HG03460 (cell line): ENCODE data around the gene TMED1.

Experiments used
- ATAC-seq: cut with Tn5 transposase; IDR thresholded peaks from one replicate; pipeline ENCODE4 v1.9.1; 2021; ENCODE audit not compliant: unreplicated experiment

The TMED1 gene

DNA sequence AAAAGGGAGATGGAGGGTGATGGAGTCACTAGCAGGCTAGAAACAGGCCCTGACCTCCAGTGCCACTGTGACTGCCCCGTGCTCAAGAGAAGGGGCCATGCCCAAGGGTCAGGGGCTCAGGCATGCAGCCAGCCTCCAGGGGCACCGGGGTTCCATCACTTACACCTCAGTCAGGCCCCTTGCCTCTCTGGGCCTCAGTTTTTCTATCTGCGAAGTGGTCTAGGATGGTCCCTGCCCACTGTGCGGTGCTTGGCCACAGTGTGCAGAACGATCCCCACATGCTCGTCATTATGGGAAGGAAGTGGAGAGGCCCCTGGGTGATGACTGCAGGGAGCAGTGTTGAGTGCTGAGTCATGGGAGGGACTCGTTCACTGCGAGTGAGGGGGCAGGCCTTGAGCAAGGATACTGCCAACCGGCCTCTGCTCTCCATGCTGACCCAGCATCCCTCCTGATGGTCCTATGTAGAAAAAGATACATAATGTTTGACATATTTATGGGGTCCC, 23.1 kb downstream of the TMED1 start:
- no peak for ATAC-seq

DNA sequence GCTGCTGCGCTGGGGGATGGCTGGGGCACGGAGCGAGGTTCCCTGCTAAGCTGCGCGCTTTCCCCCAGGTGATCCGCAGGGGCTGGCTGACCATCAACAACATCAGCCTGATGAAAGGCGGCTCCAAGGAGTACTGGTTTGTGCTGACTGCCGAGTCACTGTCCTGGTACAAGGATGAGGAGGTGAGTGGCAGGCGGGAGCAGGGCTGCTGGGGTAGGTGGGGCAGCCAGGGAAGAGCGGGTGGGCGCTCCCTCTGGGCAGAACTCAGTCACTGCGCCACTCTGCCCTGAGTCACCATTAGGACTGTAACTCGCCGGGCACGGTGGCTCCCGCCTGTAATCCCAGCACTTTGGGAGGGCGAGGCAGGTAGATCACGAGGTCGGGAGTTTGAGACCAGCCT, 23.8 kb downstream of the TMED1 start:
- ATAC-seq: no peak

DNA sequence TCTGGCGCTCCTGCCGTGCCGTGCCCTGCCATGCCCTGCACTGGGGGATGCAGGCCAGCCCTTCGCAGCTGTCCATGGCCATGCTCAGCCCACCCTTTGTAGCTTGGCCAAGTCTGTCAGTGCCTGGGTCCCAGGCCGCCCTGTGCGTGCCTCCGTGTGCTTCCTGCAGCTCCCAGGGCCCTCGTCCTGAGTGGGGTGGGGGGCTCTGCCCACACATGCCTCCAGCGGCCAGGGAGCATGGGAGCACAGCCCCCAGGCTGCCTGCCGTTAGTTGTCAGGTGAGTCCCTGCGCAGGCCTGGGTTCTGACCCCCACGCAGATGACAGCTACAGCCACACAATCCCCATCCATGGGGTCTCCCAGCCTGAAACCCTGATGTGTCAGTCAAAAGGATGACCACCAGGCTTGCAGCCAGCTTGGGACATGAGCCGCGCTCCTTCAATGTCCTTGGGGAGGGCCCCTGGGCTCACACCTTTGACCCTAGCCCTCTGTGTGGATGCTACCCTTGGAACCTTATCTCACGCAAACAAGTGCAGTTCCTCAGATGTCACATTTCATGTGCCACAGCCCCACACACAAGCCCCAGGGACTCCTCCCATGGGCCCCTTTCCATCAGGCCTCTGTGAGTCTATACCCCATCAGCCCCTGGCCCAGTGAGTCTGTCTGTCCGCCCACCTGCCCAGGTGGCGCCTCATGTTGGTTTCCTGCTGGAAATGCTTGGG, 24.5 kb downstream of the TMED1 start:
- no peak for ATAC-seq

DNA sequence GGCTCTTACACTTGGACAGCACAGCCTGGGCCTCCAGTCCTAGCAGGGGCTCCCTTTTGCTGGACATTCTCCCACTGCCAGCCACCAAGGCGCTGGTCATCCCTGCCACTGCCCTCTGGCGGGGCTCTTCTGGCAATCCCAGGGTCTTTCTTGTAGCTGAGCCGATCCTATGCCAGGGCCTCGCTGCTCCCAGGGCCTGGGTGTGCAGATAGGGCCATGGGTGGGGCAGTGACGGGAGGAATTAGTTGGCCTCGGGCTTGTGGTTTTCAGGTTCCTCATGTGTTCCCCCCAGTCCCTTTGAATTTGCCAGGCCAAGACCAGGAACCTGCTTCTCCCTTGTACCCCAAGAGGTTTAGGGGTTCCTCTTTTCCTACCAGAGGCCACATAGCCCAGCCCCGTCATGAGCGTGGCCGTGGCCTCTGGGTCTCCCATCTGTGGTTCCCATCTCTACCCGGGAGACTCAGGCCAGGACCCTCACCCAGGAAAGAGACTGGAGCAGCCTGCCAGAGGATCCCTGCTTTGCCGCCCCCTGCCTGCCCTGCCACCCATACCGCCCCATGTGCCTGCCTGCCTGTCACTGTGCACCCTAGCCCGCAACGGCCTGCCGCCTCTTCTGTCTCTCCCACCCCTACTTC, 26.2 kb downstream of the TMED1 start:
- no peak for ATAC-seq

DNA sequence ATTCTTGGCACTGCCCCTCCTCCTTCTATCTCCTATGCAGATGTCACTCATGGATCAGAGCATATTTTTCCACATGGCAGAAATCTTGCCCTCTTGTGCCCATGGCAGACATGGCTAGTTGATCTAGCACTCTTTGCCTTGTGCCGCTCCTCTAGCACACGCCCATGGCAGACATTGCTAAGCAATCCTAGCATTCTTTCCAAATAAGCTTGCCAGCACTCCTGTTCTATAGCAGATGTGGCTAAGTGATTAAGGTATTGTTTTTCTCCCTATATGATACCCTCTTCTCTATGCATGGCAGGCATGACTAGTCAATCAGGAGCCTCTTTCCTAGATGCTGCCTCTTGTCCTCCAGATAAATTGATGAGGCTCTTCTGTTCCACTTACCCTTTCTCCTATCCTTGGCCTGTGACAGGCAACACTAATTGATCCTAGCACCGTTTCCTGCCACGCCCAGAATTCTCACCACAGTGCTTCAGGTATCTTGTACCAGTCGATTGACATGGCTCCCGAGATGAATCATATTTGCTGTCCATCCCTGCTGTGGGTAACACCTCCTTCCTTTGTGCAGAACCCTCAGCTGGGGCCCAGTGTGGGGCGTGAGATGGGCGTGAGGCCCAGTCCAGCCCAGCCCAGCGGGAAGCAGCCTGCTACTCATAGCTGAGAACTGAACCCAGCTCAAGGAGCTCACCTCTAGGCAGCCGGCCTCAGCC, 26.9 kb downstream of the TMED1 start:
- ATAC-seq: no peak

DNA sequence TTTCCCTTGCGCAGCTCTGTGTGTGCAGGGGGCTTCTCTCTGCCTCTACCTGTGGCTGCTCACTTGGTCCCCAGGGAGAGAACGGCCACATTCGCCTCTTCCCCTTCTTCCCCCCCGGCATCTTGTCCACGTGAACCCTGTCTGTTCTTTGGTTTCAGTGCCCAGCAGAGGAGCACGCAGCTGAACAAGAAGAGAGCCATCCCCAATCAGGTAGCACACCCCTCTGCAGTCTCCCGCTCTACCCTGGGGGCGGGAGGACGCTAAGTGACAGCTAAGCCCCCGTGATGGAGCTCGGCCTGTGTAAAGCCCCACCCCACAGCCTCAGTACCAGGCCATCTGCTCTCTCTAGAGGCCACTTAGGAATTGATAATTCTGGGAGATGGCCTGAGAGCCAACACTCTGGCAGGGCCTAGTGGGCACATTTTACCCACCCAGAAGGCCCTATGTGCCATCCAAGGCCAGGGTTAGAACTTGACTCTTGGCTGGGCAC, 30.2 kb downstream of the TMED1 start:
- no peak for ATAC-seq

DNA sequence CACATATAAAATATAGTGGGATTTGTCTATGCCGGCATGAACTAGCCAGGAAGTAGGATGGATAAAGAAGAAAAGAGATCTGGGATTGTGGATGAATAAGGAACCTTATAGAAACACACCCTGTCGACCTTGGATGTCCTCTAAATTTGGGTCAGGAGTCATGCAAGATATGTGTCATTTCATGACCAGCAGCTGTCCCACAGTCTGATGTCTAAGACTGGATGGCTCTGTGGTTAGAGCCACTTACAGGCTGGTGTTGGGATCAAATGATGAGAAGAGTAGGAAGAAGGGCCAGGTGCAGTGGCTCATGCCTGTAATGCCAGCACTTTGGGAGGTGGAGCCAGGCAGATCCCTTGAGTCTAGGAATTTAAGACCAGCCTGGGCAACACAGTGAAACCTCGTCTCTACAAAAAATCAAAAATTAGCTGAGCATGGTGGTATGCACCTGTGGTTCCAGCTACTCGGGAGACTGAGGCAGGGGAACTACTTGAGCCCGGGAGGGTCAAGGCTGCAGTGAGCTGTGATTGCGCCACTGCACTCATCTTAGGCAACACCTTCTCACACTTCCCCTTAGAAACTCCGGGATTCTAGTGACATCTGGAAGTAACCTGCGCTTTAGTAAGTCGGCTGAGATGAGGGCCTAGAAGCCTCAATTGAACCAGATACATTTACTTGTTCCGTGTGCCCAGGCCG, 30.8 kb downstream of the TMED1 start:
- ATAC-seq: no peak

DNA sequence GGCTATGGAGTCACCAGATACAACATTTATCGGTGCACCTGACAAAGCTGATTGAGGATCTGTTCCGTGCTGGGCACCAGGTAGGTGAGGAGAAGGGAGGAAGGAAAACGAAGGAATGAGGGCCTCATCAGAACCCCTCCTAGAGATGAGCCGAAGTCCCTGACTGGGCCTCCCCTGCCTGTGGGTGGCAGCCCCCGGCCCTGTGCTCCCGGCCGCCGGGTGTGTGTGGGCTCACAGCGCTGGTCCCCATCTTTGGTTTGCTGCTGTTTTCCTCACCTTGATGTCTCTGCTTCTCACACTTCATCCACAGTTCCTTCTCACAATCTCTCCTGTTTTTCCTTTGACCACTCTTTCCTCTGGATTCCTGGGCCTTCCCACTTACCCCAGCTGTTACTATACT, 32.8 kb downstream of the TMED1 start:
- ATAC-seq: no peak

DNA sequence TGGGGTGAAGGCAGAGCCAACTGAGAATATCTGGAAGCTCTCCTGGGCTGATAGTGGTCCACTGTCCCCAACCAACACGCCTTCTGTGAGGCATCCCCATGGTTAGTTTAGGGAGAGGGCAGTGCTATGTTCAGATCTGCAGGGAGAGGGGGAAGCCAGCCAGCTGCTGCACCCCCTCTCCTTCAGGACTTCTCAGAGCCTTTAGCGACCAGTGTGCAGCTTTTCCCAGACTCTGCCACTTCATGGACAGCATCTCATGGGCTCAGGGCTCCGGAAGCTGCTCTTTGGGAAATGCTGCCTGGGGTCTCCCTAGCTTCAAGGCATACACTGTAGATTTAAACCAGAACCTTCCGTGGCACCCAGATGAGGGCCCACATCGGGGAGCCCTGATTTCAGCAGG, 33.5 kb downstream of the TMED1 start:
- ATAC-seq: no peak

DNA sequence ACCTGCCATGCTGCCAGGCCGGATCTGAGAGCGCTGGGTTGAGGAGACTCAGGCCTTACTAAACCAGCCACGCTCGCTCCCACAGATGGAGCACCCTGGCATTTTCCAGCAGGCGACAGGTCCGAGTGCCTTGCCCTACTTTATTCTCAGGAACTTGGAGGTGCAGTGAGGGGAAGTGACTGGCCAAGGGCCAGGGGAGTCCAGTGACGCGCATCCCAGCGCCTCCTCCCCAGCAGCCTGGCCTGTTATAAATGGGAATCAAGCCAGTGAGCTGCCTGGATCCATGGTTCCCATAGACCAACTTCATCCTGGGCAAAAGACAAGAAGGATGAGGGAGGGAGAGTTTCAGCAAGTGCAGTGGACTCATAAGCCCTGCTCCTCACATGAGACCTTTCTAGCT, 35.5 kb downstream of the TMED1 start:
- no peak for ATAC-seq

DNA sequence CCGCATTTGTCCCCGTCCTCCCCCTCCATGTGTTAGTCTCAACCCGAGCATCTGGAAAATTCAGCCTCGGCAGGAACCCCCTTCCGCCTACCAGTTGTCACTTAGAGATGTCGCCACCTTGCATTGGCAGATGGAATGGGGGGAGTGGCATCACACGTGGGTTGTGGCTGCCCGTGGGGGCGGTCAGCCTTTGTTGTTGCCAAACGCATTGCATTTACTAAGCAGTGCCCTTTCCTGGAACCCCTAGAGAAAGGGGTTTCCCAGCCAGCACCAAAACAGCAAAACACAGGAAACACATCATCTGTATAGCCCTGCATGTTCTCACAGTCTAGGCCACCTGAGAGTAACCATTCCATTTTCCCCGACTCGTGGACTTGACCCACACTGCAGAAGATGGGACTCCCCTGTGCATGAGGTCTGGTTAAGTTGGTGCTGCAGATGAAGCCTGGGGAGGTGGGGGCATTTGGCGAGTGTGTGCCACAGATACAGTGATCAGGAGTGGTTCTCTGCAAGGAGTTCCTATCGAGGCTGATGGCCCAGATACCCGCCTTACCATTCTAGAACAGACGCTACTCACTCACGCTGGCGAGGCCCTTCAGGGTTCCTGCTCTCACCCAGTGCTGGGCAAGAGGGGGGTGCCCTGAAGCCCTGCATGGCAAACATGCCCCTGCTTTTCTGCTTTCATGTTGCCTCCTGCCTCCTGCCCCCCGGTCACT, 38.3 kb downstream of the TMED1 start:
- ATAC-seq: no peak

DNA sequence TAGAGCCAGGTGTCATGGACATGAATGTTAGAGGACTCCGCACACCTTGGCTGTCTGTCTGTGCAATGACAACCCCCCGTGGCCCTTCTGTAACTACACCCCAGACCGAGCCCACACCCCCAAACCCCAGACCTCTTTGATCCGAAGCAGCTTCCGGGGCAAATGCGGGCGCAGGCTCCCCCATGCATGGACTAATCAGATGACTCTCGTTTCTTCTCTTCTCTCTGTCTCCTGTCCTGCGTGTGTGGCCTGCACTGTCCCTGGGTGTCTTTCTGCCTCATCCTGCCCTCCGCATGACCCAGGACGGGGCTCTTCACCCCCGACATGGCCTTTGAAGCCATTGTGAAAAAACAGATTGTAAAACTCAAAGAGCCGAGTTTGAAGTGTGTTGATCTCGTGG, 38.9 kb downstream of the TMED1 start:
- no peak for ATAC-seq

DNA sequence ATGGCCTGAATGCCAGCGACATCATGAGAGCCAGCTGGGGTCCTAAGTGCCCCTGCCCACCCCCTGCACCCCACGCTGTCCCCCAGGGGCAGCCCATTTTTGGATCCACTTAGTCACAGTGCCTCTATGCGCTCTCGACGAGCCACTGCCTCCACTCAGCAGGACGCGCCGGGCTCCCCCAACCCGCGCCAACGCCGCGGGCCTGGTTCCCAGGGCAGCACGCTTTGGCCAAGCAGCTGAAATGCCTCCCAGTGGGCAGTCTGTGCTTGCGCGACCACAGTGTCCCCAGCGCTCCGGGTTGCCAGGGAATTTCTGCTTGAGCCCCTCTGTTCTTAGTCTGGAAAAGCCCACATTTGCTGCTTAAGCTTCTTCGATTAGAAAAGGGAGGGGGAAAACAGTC, 39.4 kb downstream of the TMED1 start:
- ATAC-seq: no peak

DNA sequence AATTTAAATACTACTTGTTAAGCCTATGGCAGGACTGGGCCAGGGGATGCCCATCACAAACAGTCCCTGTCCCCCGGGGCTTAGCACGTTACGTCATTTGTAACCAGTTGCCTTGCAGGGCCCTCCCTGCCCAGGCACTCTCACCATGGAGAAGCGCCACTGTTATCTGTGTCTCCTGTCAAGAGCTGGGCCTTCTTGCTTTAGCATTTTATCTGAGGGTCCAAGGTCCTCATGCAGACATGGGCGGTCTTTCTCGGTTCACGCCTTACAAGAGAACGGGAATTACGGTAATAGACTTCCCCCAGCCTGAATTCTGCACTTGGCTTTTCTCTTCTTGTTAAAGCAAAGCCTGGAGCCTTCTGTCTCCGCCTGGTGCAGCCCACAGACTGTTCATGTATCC, 46.1 kb downstream of the TMED1 start:
- ATAC-seq: no peak

DNA sequence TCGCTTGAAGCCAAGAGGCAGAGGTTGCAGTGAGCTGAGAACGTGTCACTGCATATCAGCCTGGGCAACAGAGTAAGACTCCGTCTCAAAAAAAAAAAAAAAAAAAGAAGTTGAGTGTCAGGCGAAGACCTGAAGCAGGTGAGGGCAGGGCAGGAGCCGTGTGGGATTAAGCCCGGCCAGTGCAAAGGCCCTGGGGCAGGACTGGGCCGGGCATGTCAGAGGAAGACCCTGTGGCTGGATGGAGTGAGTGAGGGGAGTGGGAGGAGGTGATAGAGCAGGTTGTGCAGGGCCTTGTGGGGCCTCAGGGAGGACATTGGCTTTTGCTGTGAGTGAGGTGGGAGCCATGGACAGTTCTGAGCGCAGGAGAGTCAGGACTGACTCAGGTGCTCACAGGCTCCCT, 47.9 kb downstream of the TMED1 start:
- no peak for ATAC-seq

DNA sequence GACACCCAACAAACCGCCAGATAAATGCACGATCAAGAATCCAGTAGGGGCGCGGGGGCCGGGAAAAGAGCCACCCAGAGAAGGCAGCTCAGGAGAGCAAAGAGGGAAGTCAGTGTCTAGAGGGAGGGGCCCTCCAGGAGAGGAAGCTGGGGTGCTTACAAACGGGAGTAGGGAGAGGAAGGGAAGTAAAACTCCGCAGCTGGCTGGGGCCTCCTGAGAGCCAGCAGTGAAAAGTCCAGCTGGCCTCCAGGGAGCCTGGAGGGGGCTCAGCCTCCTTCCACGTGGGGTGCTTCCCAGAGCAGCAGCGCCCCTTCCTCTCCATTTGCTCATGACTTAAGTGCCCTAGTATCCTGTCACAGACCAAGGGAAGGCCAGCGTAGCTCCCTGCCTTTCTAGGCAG, 51.8 kb downstream of the TMED1 start:
- ATAC-seq: no peak

DNA sequence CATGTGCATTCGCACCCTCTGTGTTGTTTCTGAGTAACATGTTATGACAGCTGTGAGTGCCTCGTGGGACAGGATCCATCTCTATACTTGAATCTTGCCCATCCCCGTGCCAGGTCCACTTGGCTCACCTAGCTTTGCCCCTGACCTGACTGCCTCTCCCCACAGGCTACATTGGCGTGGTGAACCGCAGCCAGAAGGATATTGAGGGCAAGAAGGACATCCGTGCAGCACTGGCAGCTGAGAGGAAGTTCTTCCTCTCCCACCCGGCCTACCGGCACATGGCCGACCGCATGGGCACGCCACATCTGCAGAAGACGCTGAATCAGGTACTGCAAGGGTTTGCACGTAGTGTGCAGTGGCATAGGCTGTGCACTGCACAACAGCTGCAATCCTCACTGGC, 53.2 kb downstream of the TMED1 start:
- ATAC-seq: no peak
